A673 (cell line): ENCODE data around the gene NELL1.

Experiments
- CTCF ChIP-seq: fragments of 300-800, 200-600 bp; sonication (generic); conservative IDR thresholded peaks from 2 replicates; pipeline ENCODE4 v1.5.1; 2017; ENCODE audit warnings: low read depth, mild to moderate bottlenecking, antibody characterized with exemption, low read length, moderate library complexity, mixed read lengths
- EZH2 ChIP-seq: fragments of 200-600 bp; sonication (generic); IDR thresholded peaks from 2 replicates; pipeline ENCODE4 v1.6.1; 2017; ENCODE audit warnings: borderline replicate concordance, low read depth, mild to moderate bottlenecking, mixed read lengths, antibody characterized with exemption, low read length; ENCODE audit not compliant: poor library complexity, severe bottlenecking

- no peak for TF ChIP-seq CTCF
- no peak for TF ChIP-seq EZH2
These were observed 705.0 kb downstream of the NELL1 start for GRCh38 chr11:21374376-21374775.
